Neural progenitor cell (in vitro differentiated cells): ENCODE data around the gene KCNAB1.

Experiments used
- EZH2 ChIP-seq: fragments of 200-600 bp; sonication (generic); IDR thresholded peaks from 2 replicates; pipeline ENCODE4 v1.6.1; 2017; ENCODE audit warnings: antibody characterized with exemption, mild to moderate bottlenecking, moderate library complexity
- TF ChIP-seq, protein P1 (sequence below): fragments of 200-600 bp; sonication (generic); IDR thresholded peaks from 2 replicates; pipeline ENCODE4 v1.5.1; 2017; ENCODE audit warnings: antibody characterized with exemption, mild to moderate bottlenecking

DNA sequence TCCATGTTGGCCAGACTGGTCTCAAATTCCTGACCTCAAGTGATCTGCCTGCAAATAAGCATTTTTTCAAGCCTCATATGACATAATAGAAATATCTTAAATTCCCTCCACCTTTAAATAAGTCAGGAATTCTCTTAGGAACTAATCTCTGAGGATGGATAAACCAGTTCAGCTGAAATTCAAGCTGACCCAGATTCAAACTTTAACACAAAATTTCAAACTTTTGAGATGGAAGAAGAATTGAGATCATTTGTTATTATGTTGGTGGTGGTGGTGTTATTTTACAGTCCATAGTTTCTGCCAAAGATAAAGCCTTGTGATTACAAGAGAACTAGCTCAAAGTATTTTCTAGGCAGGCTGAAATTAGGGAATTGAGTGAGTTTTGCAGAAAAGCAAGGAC is 349.1 kb downstream of the KCNAB1 start:
- TF ChIP-seq, protein P1, sequence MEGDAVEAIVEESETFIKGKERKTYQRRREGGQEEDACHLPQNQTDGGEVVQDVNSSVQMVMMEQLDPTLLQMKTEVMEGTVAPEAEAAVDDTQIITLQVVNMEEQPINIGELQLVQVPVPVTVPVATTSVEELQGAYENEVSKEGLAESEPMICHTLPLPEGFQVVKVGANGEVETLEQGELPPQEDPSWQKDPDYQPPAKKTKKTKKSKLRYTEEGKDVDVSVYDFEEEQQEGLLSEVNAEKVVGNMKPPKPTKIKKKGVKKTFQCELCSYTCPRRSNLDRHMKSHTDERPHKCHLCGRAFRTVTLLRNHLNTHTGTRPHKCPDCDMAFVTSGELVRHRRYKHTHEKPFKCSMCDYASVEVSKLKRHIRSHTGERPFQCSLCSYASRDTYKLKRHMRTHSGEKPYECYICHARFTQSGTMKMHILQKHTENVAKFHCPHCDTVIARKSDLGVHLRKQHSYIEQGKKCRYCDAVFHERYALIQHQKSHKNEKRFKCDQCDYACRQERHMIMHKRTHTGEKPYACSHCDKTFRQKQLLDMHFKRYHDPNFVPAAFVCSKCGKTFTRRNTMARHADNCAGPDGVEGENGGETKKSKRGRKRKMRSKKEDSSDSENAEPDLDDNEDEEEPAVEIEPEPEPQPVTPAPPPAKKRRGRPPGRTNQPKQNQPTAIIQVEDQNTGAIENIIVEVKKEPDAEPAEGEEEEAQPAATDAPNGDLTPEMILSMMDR = no peak
- no peak for TF ChIP-seq EZH2
